Measurements from ENCODE around the gene AGBL4.

- TF ChIP-seq CTCF (IDR thresholded peaks at IDR 0.05) (no peak), POLR2A (IDR thresholded peaks at IDR 0.05) (no peak)
Observed at GRCh38 chr1:49552101-49552500, 471.7 kb downstream of the AGBL4 start.

Measured in lower leg skin (tissue), 3 donors.